Endothelial cell of hepatic sinusoid (primary cell): ENCODE measurements around the gene ZNF570.

Source experiments
- in situ Hi-C: cut with HindIII; loops from 2 replicates; pipeline ENCODE4 v1.10.0; 2017; ENCODE audit warnings: low sequenced_read_pairs

ZNF570 gene

DNA sequence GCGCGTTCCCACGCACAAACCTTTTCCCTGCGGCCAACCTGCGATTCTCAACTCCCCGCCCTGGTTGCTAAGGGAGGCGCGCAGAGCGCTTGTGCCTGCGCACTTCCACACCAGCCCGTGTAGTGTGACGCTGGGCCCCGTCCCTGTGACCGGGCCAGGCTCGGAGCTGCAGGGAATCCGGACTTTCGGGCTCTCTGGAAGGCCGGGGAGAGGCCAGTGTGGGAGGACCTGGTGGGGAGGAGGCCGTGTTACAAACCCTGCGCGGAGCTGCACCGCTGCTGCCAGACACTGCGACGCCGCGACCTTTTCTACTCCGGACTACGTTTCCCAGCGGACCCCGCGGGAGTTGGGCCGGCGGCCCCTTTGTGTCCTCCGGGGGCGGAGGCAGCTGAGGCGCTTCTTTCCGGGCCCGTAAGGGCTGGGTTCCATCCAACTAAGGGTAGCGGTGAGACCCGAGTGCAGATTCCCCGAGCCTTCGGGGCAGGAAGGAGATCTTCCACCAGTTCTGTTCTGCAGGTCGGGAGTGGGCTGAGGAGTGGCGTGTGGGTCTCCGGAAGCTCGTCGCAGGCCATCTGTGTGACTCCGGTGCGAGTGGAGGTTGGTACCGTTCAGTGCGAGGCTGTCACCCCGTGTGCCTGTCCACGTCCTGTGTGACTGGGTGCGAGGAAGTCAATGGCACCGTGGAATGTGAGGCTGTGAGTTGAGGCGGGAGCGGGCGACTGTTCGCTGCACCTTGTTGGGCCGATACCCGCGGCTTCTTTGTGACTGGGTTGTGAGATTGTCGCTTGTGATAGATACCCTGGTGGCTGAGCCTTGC, at the start of gene ZNF570:
TSS of gene ZNF570 (plus strand) at position 396 of the 817 bp plus-strand sequence. CDS start 999 bp downstream, outside the sequence.
- in situ Hi-C loops = no loop called here

DNA sequence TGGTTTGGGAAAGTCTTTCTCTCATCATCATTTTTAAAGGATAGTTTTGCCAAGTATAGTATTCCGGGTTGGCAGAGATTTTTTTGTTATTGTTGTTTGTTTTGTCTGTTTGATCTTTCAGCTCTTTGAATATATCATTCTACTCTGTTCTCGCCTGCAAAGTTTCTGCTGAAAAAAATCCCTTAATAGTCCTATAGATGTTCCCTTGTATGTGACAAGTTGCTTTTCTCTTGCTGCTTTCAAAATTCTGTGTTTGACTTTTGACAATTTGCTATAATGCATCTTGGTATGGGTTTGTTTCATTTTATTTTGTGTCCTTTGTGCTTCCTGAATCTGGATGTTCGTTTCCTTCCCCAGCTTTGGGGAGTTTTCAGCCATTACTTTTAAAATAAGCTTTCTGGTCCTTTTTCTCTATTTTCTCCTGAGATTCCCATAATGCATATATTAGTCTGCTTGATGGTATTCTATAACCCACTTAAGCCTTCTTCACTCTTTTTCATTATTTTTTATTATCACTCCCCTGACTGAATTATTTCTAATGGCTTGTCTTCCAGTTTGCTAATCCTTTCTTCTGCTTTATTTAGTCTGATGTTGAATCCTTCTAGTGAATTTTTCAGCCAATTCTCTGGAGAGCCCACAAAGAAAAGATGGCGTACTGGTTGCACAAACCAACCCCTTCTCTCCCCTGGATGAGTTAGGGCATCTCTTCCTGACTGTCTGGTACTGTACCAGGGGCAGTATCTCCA, 16.5 kb upstream of the ZNF570 start:
- in situ Hi-C loops = no loop called here

DNA sequence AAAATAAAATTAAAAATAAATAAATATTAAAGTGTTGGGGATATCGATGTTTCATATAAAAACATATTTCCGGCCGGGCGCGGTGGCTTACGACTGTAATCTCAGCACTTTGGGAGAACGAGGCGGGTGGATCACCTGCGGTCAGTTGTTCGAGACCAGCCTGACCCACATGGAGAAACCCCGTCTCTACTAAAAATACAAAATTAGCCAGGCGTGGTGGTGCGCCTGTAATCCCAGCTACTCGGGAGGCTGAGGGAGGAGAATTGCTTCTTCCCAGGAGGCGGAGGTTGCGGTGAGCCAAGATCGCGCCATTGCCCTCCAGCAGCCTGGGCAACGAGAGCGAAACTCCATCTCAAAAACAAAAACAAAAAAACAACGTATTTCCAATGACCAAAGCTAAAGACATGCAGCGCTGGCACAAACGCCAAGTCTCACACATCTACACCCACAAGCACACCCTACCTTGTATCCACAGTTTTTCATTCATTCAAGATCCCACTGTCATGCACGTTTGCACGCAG, 2.8 kb upstream of the ZNF570 start:
- in situ Hi-C loops = no loop called here

DNA sequence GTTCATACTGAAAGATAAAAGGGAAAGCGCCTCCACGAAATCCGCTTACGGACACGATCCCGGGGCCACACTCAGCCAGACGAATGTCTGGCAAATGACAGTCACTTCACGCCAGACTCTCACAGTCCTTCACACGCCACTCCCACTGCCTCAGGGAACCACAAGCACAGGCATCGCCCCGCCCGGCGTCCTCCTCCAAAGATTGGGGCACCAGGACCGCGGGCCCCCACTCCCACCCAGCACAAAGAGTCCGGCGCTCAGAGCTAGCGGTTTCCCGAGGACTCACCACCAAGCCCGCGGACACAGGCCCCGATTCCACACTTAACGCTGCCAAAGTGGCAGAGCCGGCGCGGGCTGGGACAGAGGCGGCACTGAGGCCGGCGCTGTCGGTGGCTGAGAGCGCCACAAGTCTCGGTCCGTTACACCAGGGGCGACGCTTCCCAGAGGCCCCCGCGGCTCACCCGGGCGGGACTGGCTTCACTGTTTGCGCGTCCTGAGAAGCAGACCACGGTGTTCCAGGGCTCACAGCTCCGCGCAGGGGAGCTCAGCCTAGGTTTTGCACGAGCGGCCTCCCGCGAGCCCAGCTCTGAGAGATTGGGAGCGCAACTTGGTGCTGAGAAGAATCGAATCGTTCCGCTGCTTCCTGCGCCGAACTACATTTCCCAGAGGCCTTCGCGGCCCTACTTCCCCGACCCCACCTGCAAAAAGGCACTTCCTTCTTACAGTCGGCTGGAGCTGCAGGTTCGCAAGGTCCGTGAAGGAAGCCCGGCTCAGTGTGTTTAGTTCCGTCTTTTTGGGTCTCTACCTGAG, 2.2 kb upstream of the ZNF570 start, which contains the start of gene ZNF569:
TSS of gene ZNF569 (minus strand) at position 647 of the 810 bp plus-strand sequence. CDS start 22,523 bp downstream, outside the sequence.
- in situ Hi-C loops = no loop called here

DNA sequence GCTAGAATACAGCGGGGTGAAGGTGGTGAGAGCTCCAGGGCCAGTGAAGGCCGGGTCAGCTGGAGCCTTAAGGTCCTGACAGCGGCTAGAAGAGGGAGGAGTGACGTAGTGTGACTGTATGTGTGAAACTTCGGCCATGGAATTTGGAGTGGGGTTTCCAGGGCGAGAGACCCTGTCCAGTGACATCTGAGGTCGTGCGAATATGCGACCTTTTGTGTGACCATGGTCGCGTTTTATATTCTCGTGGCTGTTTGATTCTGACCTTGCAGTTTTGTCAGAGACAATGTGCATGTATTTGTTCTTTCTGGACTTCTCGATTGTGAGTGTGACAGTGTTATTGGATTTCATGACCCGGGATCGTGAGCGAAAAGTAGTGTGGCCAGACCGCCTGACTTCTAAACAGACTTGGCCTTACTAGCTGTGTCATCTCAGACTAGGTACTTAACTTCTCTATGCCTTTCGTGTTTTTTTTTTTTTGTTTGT, 1.5 kb upstream of the ZNF570 start:
- in situ Hi-C loops = no loop called here

DNA sequence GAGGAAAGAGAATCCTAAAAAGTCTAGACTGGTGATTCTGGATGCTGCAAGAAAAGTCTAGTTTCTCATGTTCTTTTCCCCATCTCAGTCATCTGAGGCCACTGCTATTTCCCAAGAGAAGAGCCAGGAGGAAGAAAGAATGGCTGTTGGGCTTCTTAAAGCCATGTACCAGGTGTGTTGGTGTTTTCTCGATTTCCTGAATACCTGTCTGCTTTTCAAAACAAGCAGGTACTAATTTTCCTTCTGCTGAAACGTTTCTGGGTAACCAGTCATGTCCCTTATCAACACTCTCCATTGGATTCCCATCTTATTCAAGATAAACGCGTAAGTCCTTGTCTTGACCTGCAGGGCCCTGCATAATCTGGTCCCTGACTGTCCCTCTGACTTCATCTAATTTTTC, 1.1 kb downstream of the ZNF570 start:
- in situ Hi-C loops = no loop called here

DNA sequence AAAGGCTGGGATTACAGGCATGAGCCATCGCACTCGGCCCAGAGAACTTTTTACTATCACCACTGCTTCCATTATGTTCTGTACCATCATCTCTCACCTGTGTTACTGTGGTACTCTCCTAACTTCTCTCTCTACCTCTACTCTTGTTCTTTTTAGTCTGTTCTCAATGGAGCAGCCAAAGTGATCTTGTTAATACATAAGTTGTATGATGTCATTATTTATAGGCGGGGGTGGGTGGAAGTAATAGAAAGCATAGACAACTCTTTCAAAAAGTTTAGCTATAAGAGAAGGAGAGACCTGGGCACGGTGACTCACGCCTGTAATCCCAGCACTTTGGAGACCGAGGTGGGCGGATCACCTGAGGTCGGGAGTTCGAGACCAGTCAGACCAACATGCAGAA, 3.0 kb downstream of the ZNF570 start:
- in situ Hi-C loops = no loop called here

DNA sequence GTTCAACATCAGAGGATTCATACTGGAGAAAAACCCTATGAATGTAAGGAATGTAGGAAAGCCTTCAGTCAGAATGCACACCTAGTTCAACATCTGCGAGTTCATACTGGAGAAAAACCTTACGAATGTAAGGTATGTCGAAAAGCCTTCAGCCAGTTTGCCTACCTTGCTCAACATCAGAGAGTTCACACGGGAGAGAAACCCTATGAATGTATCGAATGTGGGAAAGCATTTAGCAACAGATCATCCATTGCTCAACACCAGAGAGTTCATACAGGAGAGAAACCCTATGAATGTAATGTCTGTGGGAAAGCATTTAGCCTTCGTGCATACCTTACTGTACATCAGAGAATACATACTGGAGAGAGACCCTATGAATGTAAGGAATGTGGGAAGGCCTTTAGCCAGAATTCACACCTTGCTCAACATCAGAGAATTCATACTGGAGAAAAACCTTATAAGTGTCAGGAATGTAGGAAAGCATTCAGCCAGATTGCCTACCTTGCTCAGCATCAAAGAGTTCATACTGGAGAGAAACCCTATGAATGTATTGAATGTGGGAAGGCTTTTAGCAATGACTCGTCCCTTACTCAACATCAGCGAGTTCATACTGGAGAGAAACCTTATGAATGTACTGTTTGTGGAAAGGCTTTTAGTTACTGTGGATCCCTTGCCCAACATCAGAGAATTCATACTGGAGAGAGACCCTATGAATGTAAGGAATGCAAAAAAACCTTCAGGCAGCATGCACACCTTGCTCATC, 15.4 kb downstream of the ZNF570 start:
- in situ Hi-C loops = no loop called here

DNA sequence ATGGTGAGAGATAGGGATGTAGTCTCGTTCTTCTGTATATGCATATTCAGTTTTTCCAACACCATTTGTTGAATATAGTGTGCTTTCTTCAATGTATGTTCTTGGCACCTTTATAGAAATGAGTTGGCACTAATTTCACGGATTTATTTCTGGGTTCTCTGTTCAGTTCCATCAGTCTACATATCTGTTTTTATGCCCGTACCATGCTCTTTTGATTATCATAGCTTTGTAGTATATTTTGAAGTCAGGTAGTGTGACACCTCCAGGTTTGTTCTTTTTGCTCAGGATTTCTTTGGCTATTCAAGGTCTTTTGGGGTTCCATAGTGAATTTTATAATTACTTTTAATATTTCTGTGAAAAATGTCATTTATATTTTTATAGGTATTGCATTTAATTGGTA, 23.1 kb downstream of the ZNF570 start:
- in situ Hi-C loops = no loop called here

DNA sequence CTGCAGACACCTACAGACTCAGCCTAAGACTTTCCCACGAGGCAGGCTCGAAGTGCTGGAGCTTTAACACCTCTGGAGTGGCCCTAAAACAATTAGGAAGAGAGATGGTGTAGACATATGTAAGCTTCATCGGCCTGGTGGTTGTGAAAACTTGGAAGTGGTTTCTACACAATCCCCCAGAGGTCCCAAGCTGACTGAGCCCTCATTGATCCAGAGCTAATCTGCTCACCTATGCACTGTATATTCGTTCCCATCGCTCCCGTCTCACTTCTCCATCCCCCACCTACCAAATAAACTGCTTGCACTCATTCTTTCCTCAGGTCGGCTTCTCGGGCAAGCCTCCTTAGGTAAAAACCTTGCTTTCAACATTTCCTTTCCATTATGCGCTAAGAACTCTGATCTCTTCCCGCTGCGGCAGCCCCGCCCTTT, 36.8 kb downstream of the ZNF570 start:
- in situ Hi-C loops = no loop called here

DNA sequence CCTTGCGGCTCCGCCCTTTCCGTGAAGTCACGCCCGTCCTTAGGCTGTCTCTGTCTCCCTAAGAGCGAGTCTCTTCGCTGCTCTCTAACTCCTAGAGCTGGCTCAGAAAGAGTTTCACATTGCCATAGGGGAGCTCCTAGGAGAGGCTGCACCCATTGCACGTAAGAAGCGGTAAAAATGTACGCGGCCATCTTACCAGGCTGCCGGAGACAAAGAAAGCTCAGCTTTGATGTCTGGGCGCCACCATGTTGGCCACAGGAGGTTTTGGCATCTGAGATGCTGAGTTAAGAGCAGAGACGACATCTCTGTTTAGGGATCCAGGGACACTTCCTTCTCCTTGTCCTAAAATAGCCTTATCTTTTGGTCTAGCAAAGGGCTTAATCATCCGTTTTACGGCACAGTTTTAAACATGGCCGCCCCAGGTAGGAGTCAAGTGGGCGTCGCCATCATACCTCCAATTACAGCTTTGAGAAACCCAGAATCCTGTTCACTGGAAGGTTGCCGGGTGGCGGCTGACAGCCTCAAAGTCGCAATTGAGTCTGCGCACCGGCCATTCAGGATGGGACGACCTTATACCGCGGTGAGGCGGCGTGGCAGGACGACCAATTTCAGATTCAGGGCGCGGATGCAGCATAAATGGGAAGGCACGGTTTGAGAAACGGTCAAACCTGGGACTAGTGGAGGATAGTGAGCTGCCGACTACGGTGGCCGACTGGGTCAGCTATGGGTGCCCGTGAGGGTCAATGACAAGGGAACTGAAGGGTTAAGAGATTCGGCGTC, 37.4 kb downstream of the ZNF570 start, which contains the start of gene ZNF793:
TSS of gene ZNF793 (plus strand) at position 553 of the 780 bp plus-strand sequence. CDS start 16,501 bp downstream, outside the sequence.
- in situ Hi-C loops = no loop called here

DNA sequence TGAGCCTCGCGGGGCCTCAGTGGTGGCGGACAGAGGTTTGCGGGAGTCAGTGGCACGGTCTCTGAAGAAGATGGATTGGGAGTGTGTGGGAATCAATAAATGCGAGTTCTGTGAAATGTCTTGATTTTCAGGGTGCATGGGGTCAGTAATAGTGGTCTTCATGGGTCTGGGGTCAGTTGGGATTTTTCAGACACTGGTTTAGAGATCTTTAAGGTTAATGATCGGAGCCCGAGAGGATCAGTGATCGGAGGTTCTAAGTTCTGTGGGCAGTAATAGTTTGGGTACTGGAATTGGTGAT, 38.0 kb downstream of the ZNF570 start:
- in situ Hi-C loops = no loop called here

DNA sequence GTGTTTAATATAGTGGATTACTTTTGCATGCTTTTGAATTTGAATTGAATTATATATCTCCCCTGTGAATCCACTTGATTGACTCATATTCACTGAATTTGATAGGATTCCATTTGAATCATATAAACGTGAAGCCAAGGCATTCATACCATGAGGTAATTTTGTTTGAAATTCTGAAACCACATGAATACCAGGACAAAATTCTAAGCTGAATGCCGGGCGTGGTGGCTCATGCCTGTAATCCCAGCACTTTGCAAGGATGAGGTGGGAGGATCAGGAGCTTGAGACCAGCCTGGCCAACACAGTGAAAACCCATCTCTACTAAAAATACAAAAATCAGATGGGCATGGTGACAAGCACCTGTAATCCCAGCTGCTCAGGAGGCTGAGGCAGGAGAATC, 42.0 kb downstream of the ZNF570 start:
- in situ Hi-C loops = no loop called here

DNA sequence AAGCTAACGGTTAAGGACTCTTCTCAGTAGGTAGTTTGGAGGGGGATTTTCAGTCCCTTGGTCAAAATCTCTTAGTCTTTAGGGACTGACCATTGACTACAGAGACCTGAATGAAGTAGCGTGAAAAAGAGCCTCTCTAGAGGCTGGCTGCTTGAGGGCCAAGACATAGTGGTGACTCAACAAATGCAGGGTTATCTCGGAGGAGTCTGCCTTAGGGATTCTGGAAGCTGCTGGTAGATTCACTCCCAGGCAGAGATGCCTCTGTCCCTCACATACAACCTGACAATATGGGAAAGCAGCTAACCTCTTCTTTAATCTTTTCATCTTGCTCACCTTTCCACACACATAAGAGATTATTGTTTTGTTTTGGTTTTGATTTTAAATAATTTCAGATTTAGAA, 42.7 kb downstream of the ZNF570 start:
- in situ Hi-C loops = no loop called here

DNA sequence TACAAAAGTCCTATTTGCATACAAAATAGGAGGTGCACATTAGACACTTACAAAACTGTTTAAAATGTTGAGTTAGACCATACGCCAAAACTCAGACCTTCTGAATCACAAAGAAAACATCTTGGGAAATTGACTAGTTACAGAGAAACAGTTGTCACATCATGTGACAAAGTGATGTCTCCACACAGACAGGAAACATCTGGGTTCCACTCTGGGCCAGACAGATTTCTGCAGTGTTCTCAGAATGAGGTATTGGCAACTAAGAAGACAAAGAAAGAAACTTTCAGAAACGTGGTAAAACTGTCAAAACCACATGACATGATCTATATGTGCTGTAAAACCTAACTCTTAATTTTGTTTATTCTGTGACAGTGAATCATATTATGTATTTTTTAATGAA, 44.2 kb downstream of the ZNF570 start:
- in situ Hi-C loops = no loop called here

DNA sequence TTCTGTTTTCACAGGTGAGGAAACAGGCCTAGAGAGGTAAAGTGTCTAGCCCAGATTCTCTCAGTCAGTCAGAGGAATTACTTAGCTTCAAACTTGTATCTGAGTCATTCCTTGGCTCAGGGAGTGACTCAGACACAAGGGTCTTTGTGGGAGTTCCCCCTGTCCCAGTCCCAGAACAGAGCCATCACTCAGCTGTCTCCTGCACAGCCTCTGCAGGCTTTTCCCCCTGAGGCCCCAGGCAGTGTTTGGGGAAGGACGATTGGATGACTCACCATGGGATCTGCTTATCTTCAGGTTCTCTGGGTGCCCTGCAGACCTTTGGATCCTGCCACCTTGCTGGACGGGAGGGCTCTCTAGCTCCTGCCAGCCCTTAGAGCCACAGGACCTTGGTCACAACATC, 50.7 kb downstream of the ZNF570 start:
- in situ Hi-C loops = no loop called here

DNA sequence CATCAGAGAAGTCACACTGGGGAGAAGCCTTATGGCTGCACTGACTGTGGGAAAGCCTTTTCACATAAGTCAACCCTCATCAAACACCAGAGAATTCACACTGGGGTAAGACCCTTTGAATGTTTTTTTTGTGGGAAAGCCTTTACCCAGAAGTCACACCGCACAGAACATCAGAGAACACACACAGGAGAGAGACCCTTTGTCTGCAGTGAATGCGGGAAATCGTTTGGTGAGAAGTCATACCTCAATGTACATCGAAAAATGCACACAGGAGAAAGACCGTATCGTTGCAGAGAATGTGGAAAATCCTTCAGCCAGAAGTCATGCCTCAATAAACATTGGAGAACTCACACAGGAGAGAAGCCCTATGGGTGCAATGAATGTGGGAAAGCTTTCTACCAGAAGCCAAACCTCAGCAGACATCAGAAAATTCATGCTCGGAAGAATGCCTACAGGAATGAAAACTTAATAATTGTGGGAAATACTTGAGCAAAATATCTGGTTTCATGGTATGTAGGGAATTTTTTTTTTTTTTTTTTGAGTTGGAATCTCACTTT, 68.3 kb downstream of the ZNF570 start:
- in situ Hi-C loops = no loop called here
